Omental fat pad (tissue), 4 donors: Measurements from ENCODE around the gene CDKN1A. TPM values are rescaled to one million over a fixed set of nuclear protein-coding genes. Genes with fewer than 3 reads are reported as not detected.

Experiments used
- ATAC-seq: fragments of 150-250 bp; one replicate; pipeline ENCODE4 v1.9.1; 2016; ENCODE audit warnings: mild to moderate bottlenecking, moderate library complexity; ENCODE audit not compliant: low FRiP score
- DNase-seq: peaks from one replicate; pipeline ENCODE4 v3.0.0-alpha.2; 2019; ENCODE audit warnings: low spot score
- CTCF ChIP-seq, 3 donors: fragments of 450-650 bp; IDR thresholded peaks; one replicate each; pipeline ENCODE4 v1.5.1; 2016 to 2017; ENCODE audit warnings: antibody characterized with exemption in 3 of 3, mild to moderate bottlenecking in 3 of 3, moderate library complexity in 2 of 3
- total RNA-seq, 4 donors: library from RNA; depleted of rRNA; stranded (reverse); fragments of >200 nt; gene quantifications; one replicate each; pipeline ENCODE4 v1.1.0, GENCODE V29; 2016

CDKN1A gene
- total RNA-seq, 4 donors from 2014 or later = 126 to 611 (median 261) TPM

- TF ChIP-seq CTCF (IDR thresholded peaks at IDR 0.05) = no peak
- DNase-seq = no peak
Observed at GRCh38 chr6:36715469-36715868, 37.0 kb downstream of the CDKN1A start.

GRCh38 chr6:36716476-36717093, 38.1 kb downstream of the CDKN1A start:
- DNase-seq (no peak), ATAC-seq (no peak)
- TF ChIP-seq CTCF (IDR thresholded peaks at IDR 0.05) = no peak

More at GRCh38 chr6:36715469-36715868, 37.0 kb downstream of the CDKN1A start:
- ATAC-seq = no peak

GRCh38 chr6:36717231-36717825, 38.8 kb downstream of the CDKN1A start:
- DNase-seq (no peak), ATAC-seq (no peak)
- TF ChIP-seq CTCF (IDR thresholded peaks at IDR 0.05) = no peak

GRCh38 chr6:36717871-36718540, 39.5 kb downstream of the CDKN1A start:
- no peak for DNase-seq
- no peak for ATAC-seq
- TF ChIP-seq CTCF (IDR thresholded peaks at IDR 0.05) = no peak

- no peak for DNase-seq
- TF ChIP-seq CTCF (IDR thresholded peaks at IDR 0.05) = no peak
- ATAC-seq = no peak
Observed at GRCh38 chr6:36718560-36718959, 40.0 kb downstream of the CDKN1A start.

GRCh38 chr6:36719126-36719525, 40.6 kb downstream of the CDKN1A start:
- DNase-seq (no peak), ATAC-seq (no peak)
- no peak for TF ChIP-seq CTCF (IDR thresholded peaks at IDR 0.05)
